NK-92 treated with Interleukin-12 subunit alpha and Interleukin-12 subunit beta, amount 100 ng/mL, for 24 hours (cell line): ENCODE measurements around the gene GCM1.
A peak's percentile ranks its signal among the peaks of the same experiment; 100 is the strongest.
"Not testable (repeated sequence)": the region's sequence is repeated elsewhere in the genome, so short reads cannot be mapped to it uniquely, and the experiment has no call there.

Experiments used
- DNase-seq: peaks from one replicate; lab custom pipeline; 2025; lab: John Stamatoyannopoulos, UW

GCM1 gene

DNA sequence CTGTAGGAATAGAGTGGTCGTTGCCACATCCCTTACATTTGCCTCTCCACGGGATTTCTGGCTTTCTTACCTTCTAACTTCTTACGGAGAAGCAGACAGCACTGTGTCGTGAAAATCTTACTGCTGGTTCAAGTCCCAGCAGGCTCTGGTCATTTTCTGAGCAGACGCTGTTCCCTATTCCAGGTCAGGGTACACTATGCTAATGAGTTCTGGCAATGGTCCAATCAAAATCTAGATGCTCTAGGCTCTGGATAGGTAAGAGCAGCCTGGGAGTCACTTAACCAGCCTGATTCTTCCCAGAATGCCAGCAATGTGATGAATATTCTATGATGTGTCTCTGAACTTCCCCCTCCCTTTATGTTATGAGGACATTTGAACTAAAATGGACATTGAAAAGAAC, at the start of gene GCM1:
GCM1 (minus strand) TSS at position 158 of the 400 bp plus-strand sequence. CDS start 3,209 bp downstream, outside the sequence.
- no peak for DNase-seq

DNA sequence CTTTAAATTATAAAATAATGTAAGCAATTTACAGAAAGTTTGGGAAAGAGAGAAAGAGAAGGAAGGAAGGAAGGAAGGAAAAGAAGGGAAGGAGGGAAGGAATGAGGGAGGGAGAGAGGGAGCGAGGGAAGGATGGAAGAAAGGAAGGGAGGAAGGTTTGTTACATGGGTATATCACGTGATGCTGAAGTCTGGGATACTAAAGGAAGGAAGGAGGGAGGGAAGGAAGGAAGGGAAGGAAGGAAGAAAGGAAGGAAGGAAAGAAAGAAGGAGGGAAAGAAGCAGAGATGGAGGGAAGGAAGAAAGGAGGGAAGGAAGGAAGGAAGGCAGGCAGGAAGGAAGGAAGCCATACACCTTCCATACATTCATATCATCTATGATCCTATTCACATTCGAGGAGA, 48.9 kb upstream of the GCM1 start:
- no peak for DNase-seq

GRCh38 chr6:53195048-53195447, 46.4 kb upstream of the GCM1 start:
- no peak for DNase-seq

GRCh38 chr6:53192682-53193188, 44.1 kb upstream of the GCM1 start:
- no peak for DNase-seq

- DNase-seq: no peak
Measured at GRCh38 chr6:53189554-53189953, 40.9 kb upstream of the GCM1 start.

- no peak for DNase-seq
Measured at GRCh38 chr6:53188833-53189232, 40.2 kb upstream of the GCM1 start.

GRCh38 chr6:53180678-53181077, 32.0 kb upstream of the GCM1 start:
- no peak for DNase-seq

DNA sequence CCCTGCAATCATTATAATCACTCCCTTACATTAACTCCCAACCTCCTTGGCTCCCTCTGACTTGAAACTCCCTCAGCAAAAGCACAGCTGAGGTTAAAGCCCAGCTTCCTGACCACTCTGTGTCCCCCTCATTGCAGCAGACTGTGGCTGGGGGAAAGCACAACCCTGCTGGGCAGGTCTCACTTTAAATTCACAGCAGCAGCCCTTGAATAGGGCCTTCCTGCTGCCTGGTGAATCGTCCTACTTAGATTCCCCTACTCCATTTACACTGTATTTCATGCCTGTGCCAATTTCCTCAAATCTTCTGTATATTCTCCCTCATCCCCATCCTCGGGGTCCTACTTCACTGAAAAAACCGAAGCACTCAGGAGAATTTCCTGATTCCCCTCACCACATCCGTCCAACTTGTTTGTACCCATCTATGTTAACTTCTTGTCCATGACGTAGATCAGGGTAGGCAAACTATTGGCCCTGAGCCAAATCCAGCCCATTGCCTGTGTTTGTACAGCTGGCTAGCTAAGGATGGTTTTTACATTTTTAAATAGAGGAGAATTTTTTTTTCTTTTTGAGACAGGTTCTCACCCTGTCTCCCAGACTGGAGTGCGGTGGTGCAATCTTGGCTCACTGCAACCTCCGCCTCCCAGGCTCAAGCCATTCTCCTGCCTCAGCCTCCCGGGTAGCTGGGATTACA, 31.5 kb upstream of the GCM1 start:
- no peak for DNase-seq

DNA sequence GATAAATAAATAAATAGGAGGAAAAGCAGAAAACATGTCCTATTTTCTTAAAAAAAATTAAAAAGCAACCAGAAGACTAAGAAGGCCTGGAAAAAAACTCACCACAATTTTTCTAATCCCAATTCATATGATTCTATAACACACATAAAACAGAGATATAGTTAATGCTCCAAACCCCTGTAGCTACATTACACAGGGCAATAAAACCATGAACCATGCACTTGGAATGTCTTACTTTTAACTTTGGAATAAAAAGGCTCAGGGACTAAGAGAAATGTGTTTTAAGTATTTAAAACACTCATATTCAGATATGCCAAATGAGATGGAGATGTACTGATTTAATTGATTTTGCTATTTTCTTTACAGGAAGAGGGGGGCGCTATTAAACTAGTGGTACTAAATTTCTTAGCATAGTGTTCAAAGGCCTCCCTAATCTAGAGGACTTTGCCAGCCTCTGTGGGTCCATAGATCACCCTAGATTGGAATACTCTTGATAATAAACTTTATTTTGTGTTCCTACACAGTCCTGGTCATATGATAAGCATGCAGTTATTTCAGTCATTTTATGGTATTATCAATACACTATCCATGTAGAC, 30.3 kb upstream of the GCM1 start:
- DNase-seq: no peak

DNA sequence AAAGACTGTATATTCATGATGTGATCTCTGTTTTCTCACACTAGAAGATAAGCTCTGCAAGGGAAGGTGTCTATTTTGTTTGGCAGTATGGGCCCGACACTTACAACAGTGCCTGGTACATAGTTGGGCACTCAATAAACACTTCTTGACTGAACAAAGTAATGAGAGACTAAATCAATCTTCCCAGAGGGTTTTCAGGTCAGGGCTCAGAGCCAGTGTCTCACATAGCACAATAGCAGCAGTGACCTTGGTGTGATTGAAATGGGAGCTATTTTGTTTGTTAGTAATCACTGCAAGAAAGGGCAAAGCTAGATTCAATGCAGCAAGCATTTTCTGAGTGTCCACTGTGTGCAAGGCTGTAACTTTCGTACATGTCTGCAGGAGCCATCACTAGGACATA, 26.4 kb upstream of the GCM1 start:
- no peak for DNase-seq

DNA sequence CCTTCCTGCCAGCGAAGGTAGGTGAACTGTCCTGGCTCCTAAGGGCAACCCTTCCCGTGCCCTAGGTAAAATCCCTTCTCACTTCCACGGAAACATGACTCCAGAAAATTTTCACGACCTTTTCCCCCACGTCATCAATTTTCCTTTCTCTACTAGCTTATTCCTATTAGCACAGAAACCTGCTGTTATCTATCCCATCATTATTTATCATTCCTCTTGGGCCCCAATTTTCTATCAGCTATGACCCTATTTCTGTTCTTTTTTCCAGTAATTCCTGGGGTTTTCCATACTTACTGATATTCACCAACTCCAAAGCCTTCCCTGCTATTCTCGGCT, 23.8 kb upstream of the GCM1 start:
- no peak for DNase-seq

- peak; percentile 69 for DNase-seq
Measured at GRCh38 chr6:53171605-53172467, 23.2 kb upstream of the GCM1 start.

DNA sequence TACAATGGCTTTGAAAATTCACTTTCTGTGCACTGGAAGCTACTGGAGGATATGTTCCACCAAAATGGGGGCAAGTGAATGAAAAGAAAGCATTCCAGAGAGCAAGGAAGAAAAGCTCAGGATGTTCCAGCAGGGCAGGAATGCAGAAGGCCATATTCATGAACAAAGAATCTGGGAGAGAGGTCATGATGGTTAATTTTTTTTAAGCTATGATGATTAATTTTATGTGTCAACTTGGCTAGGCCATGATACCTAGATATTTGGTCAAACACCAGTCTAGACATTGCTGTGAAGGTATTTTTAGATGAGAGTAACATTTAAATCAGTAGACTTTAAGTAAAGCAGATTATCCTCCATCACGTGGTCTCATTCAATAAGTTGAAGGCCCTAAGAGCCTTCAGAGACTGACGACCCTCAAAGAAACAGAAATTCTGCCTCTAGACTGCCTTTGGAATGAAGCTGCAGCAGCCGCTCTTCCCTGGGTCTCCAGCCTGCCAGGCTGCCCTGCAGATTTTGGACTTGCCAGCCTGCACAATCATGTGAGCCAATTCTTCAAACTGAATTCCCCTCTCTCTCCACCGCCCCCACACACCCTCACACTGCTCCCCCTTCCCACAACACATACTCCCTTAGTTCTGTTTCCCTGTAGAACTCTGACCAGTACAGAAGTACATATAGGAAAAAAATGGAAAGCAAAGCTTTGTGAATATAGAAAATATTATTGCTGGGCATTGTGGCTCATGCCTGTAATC, 20.1 kb upstream of the GCM1 start:
- DNase-seq: no peak

GRCh38 chr6:53165293-53165692, 16.7 kb upstream of the GCM1 start:
- DNase-seq: no peak

DNA sequence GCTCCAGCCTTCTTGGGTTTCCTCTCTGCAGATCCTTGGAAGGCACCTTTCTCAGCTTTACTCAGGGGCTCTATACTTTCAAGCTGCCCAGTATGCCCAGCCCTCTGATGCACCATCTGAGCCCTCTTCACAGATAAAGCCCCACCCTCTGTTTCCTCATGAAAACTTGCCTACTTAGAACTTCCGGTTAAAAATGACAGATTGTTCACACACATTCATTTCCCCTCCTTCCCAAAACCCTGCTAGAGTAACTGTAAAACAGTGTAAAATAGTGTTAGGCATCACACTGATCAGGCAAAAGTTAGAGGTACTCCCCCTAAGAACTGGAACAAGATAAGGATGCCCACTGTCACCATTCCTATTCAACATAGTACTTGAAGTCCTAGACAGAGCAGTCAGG, 14.0 kb upstream of the GCM1 start:
- DNase-seq: no peak

GRCh38 chr6:53161481-53162009, 12.9 kb upstream of the GCM1 start:
- no peak for DNase-seq

GRCh38 chr6:53159558-53159957, 10.9 kb upstream of the GCM1 start:
- no peak for DNase-seq

DNA sequence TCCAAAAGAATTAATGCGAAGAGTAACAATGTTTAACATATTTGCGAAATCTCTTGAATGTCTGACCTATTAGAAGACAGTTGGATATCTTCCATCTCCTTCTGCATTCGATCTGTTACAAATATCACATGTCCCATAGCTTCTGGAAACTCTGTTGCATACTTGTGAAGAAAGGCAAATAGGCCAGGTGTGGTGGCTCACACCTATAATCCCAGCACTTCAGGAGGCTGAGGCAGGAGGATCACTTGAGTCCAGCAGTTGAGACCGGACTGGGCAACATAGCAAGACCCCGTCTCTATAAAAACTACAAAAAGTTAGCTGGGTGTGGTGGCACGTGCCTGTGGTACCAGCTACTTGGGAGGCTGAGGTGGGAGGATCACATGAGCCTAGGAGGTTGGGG, 9.4 kb upstream of the GCM1 start:
- not testable (repeated sequence) for DNase-seq

- DNase-seq: not testable (repeated sequence)
Measured at GRCh38 chr6:53155279-53155678, 6.6 kb upstream of the GCM1 start.

DNA sequence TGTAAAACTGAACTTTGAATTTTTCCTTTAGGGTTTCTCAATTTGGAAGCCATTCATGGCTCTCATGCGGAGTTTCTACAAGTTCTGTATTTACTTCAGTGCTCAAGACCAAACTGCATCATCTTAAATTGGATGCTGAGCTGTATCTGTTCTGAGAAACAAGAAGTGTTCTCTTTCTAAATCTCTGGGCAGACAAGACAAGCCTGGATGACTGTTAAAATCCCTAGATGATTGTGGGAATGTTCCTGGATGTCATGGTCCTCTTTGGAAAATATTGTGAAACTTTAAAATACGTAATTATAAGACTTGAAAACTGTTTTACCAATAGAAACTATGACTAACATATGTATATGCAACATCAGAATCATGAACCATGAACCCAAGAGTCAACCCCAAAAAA, 6.2 kb upstream of the GCM1 start:
- no peak for DNase-seq

- no peak for DNase-seq
Measured at GRCh38 chr6:53154071-53154470, 5.4 kb upstream of the GCM1 start.

DNA sequence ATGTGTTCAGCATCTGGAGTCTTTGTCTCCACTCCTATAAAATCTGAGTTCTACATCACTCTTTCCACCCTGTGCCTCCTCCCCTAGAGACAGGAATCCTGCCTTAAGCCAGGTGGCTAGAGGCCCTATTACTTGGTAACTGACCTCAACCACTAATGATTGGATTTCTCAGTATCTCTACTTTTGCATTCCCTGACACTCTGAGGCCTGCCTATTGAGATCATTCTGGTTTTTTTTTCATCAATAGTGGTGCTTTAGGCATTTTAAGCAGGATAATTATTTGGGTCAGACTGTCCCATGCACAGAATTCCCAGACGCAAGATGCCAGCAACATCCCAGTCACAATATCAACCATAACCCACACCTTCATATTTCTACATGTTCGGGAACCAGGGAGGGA, 3.9 kb upstream of the GCM1 start:
- DNase-seq: no peak
